HEK293 (cell line): ENCODE measurements around the gene ORAI2.

ENCODE experiments used
- GLI2 ChIP-seq: fragments of 450-650 bp; formaldehyde crosslinking; IDR thresholded peaks from 2 replicates; pipeline ENCODE4; 2017; ENCODE audit warnings: missing biosample characterization, missing genetic modification characterization, low read depth, borderline replicate concordance
- HOXA7 ChIP-seq: sonication (generic); formaldehyde crosslinking; IDR thresholded peaks from 2 replicates; pipeline ENCODE4 v1.8.1; 2022; ENCODE audit warnings: missing genetic modification reagents, borderline replicate concordance
- KLF10 ChIP-seq: fragments of 450-650 bp; IDR thresholded peaks from 2 replicates; pipeline ENCODE4 v1.5.1; 2018; ENCODE audit warnings: missing biosample characterization, mild to moderate bottlenecking, missing genetic modification characterization
- KLF9 ChIP-seq: fragments of 450-650 bp; formaldehyde crosslinking; IDR thresholded peaks from 2 replicates; pipeline ENCODE4 v1.5.1; 2016; ENCODE audit warnings: missing biosample characterization, missing genetic modification characterization, low read depth
- SCRT1 ChIP-seq: fragments of 450-650 bp; formaldehyde crosslinking; IDR thresholded peaks from 2 replicates; pipeline ENCODE4 v1.5.1; 2016; ENCODE audit warnings: missing biosample characterization, missing genetic modification characterization, borderline replicate concordance
- SP3 ChIP-seq: fragments of 450-650 bp; formaldehyde crosslinking; IDR thresholded peaks from 2 replicates; pipeline ENCODE4 v1.5.1; 2016; ENCODE audit warnings: missing biosample characterization, missing genetic modification characterization
- WT1 ChIP-seq: fragments of 450-650 bp; formaldehyde crosslinking; IDR thresholded peaks from 2 replicates; pipeline ENCODE4 v1.5.1; 2016; ENCODE audit warnings: missing biosample characterization, missing genetic modification characterization
- ZBTB20 ChIP-seq: fragments of 450-650 bp; formaldehyde crosslinking; IDR thresholded peaks from 2 replicates; pipeline ENCODE4 v1.5.1; 2016; ENCODE audit warnings: missing biosample characterization, missing genetic modification characterization
- ZBTB21 ChIP-seq: fragments of 450-650 bp; formaldehyde crosslinking; IDR thresholded peaks from 2 replicates; pipeline ENCODE4 v1.5.1; 2017; ENCODE audit warnings: missing biosample characterization, missing genetic modification characterization
- ZEB2 ChIP-seq: fragments of 450-650 bp; formaldehyde crosslinking; IDR thresholded peaks from 2 replicates; pipeline ENCODE4 v1.5.1; 2016; ENCODE audit warnings: missing biosample characterization, missing genetic modification characterization
- ZFP3 ChIP-seq: fragments of 450-650 bp; formaldehyde crosslinking; IDR thresholded peaks from 2 replicates; pipeline ENCODE4 v1.5.1; 2016; ENCODE audit warnings: low read depth, missing biosample characterization, missing genetic modification characterization
- ZFP37 ChIP-seq: fragments of 450-650 bp; formaldehyde crosslinking; IDR thresholded peaks from 2 replicates; pipeline ENCODE4 v1.5.1; 2016; ENCODE audit warnings: missing biosample characterization, missing genetic modification characterization
- ZNF10 ChIP-seq: fragments of 450-650 bp; formaldehyde crosslinking; IDR thresholded peaks from 2 replicates; pipeline ENCODE4 v1.5.1; 2017; ENCODE audit warnings: missing biosample characterization, missing genetic modification characterization
- ZNF112 ChIP-seq: fragments of 450-650 bp; formaldehyde crosslinking; IDR thresholded peaks from 2 replicates; pipeline ENCODE4 v1.5.0; 2017; ENCODE audit warnings: missing biosample characterization, missing genetic modification characterization
- ZNF121 ChIP-seq: fragments of 450-650 bp; formaldehyde crosslinking; IDR thresholded peaks from 2 replicates; pipeline ENCODE4 v1.5.1; 2016; ENCODE audit warnings: missing biosample characterization, missing genetic modification characterization
- ZNF138 ChIP-seq: fragments of 450-650 bp; formaldehyde crosslinking; IDR thresholded peaks from 2 replicates; pipeline ENCODE4 v1.5.1; 2016; ENCODE audit warnings: missing biosample characterization, missing genetic modification characterization, borderline replicate concordance
- ZNF146 ChIP-seq: fragments of 450-650 bp; formaldehyde crosslinking; IDR thresholded peaks from 2 replicates; pipeline ENCODE4 v1.5.1; 2016; ENCODE audit warnings: missing biosample characterization, missing genetic modification characterization
- ZNF19 ChIP-seq: fragments of 450-650 bp; formaldehyde crosslinking; IDR thresholded peaks from 2 replicates; pipeline ENCODE4; 2016; ENCODE audit warnings: missing biosample characterization, missing genetic modification characterization, low read depth
- ZNF211 ChIP-seq: fragments of 450-650 bp; formaldehyde crosslinking; IDR thresholded peaks from 2 replicates; pipeline ENCODE4 v1.5.1; 2016; ENCODE audit warnings: low read depth, missing biosample characterization, missing genetic modification characterization
- ZNF214 ChIP-seq: fragments of 450-650 bp; formaldehyde crosslinking; IDR thresholded peaks from 2 replicates; pipeline ENCODE4 v1.5.1; 2017; ENCODE audit warnings: missing biosample characterization, mild to moderate bottlenecking, missing genetic modification characterization, borderline replicate concordance
- ZNF23 ChIP-seq: fragments of 450-650 bp; formaldehyde crosslinking; IDR thresholded peaks from 2 replicates; pipeline ENCODE4 v1.5.1; 2016; ENCODE audit warnings: missing biosample characterization, missing genetic modification characterization, borderline replicate concordance
- ZNF248 ChIP-seq: fragments of 450-650 bp; formaldehyde crosslinking; IDR thresholded peaks from 2 replicates; pipeline ENCODE4 v1.5.1; 2017; ENCODE audit warnings: missing biosample characterization, missing genetic modification characterization
- ZNF292 ChIP-seq: fragments of 450-650 bp; formaldehyde crosslinking; IDR thresholded peaks from 2 replicates; pipeline ENCODE4 v1.5.1; 2016; ENCODE audit warnings: low read depth, missing biosample characterization, missing genetic modification characterization, borderline replicate concordance
- ZNF324 ChIP-seq: fragments of 450-650 bp; formaldehyde crosslinking; IDR thresholded peaks from 2 replicates; pipeline ENCODE4 v1.5.1; 2016; ENCODE audit warnings: missing biosample characterization, missing genetic modification characterization
- ZNF37A ChIP-seq: fragments of 450-650 bp; IDR thresholded peaks from 2 replicates; pipeline ENCODE4 v1.5.1; 2018; ENCODE audit warnings: missing biosample characterization, missing genetic modification characterization
- ZNF521 ChIP-seq: fragments of 450-650 bp; formaldehyde crosslinking; IDR thresholded peaks from 2 replicates; pipeline ENCODE4 v1.5.1; 2017; ENCODE audit warnings: missing biosample characterization, mild to moderate bottlenecking, missing genetic modification characterization
- ZNF555 ChIP-seq: fragments of 450-650 bp; formaldehyde crosslinking; conservative IDR thresholded peaks from 2 replicates; pipeline ENCODE4 v1.5.1; 2017; ENCODE audit warnings: missing biosample characterization, mild to moderate bottlenecking, missing genetic modification characterization, inconsistent platforms
- ZNF571 ChIP-seq: fragments of 450-650 bp; formaldehyde crosslinking; IDR thresholded peaks from 2 replicates; pipeline ENCODE4 v1.5.0; 2017; ENCODE audit warnings: missing biosample characterization, missing genetic modification characterization
- ZNF623 ChIP-seq: fragments of 450-650 bp; formaldehyde crosslinking; IDR thresholded peaks from 2 replicates; pipeline ENCODE4 v1.5.1; 2016; ENCODE audit warnings: missing biosample characterization, missing genetic modification characterization
- ZNF658 ChIP-seq: fragments of 450-650 bp; formaldehyde crosslinking; IDR thresholded peaks from 2 replicates; pipeline ENCODE4; 2016; ENCODE audit warnings: missing biosample characterization, missing genetic modification characterization
- ZNF76 ChIP-seq: fragments of 450-650 bp; formaldehyde crosslinking; IDR thresholded peaks from 2 replicates; pipeline ENCODE4; 2016; ENCODE audit warnings: low read depth, missing biosample characterization, missing genetic modification characterization, borderline replicate concordance
- ZNF791 ChIP-seq: fragments of 450-650 bp; formaldehyde crosslinking; IDR thresholded peaks from 2 replicates; pipeline ENCODE4 v1.5.1; 2016; ENCODE audit warnings: missing biosample characterization, missing genetic modification characterization
- ZSCAN16 ChIP-seq: fragments of 450-650 bp; formaldehyde crosslinking; IDR thresholded peaks from 2 replicates; pipeline ENCODE4 v1.5.1; 2016; ENCODE audit warnings: missing biosample characterization, missing genetic modification characterization
- TF ChIP-seq, protein P1 (sequence below): fragments of 450-650 bp; formaldehyde crosslinking; IDR thresholded peaks from 2 replicates; pipeline ENCODE4 v1.5.1; 2016; ENCODE audit warnings: missing biosample characterization, missing genetic modification characterization
- TF ChIP-seq, protein P2 (sequence below): fragments of 450-650 bp; formaldehyde crosslinking; optimal IDR thresholded peaks from 2 replicates; pipeline ENCODE3; 2016; ENCODE audit warnings: missing biosample characterization, mild to moderate bottlenecking, missing genetic modification characterization
- TF ChIP-seq, protein P3 (sequence below): fragments of 450-650 bp; formaldehyde crosslinking; IDR thresholded peaks from 2 replicates; pipeline ENCODE4 v1.5.1; 2017; ENCODE audit warnings: missing biosample characterization, missing genetic modification characterization
- TF ChIP-seq, protein P4 (sequence below): IDR thresholded peaks from 2 replicates; pipeline ENCODE4 v1.6.1; 2011; ENCODE audit warnings: mild to moderate bottlenecking, low read depth, low read length, borderline replicate concordance

ORAI2 gene

DNA sequence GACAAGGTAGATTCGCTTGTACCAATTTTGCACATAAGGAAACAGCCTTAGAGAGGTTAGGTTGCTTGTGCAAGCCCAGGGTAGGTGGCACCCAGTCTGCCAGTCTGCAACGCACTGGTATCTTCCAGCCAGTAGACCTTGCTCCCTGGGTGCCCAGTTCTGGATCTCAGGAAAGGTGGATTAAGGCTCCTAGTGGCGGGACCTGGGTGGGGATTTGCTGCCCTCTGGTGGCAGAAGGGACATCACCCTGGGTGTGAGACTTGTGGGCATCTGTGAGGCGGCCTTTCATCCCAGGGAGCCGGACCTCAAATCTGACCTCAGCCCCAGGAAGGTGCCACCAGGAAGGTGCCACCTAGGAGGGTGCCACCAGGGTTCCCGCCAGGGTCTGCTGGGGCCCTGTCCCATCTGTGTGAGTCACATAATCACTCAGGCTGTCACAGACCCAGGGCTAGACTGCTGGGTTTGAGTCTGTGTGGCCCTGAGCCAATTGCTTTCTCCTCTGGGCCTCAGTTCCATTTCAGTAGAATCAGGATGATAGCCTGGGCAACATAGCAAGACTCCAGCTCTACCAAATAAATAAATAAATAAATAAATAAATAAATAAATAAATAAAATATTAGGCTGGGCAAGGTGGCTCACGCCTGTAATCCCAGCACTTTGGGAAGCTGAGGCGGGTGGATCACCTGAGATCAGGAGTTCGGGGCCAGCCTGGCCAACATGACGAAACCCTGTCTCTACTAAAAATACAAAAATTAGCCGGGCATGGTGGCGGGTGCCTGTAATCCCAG, 42.5 kb upstream of the ORAI2 start (continued):
- 0 out of 2 replicates have a peak, but pooled peaks have one; percentile 39 for TF ChIP-seq ZBTB21 (tag by site-specific recombination)
- TF ChIP-seq, protein P1, sequence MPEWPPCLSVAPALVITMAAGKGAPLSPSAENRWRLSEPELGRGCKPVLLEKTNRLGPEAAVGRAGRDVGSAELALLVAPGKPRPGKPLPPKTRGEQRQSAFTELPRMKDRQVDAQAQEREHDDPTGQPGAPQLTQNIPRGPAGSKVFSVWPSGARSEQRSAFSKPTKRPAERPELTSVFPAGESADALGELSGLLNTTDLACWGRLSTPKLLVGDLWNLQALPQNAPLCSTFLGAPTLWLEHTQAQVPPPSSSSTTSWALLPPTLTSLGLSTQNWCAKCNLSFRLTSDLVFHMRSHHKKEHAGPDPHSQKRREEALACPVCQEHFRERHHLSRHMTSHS (tag by site-specific recombination), result no peak
- no peak for TF ChIP-seq ZNF112 (tag by site-specific recombination)
- TF ChIP-seq ZFP37, result 0 out of 2 replicates have a peak, but pooled peaks have one; percentile 37
- TF ChIP-seq ZNF214, result no peak
- no peak for TF ChIP-seq ZNF23
- no peak for TF ChIP-seq SCRT1 (tag by site-specific recombination)
- no peak for TF ChIP-seq ZNF791 (tag by site-specific recombination)
- no peak for TF ChIP-seq KLF10 (tag by site-specific recombination)
- no peak for TF ChIP-seq WT1 (tag by site-specific recombination)
- TF ChIP-seq ZNF292, result no peak
- no peak for TF ChIP-seq KLF9 (tag by site-specific recombination)
- no peak; the same call in none of the 2 replicates for TF ChIP-seq ZNF555
- TF ChIP-seq ZNF19, result no peak
- TF ChIP-seq, protein P2, sequence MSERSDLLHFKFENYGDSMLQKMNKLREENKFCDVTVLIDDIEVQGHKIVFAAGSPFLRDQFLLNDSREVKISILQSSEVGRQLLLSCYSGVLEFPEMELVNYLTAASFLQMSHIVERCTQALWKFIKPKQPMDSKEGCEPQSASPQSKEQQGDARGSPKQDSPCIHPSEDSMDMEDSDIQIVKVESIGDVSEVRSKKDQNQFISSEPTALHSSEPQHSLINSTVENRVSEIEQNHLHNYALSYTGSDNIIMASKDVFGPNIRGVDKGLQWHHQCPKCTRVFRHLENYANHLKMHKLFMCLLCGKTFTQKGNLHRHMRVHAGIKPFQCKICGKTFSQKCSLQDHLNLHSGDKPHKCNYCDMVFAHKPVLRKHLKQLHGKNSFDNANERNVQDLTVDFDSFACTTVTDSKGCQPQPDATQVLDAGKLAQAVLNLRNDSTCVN (tag by site-specific recombination), result no peak
- no peak for TF ChIP-seq ZFP3 (tag by site-specific recombination)
- no peak for TF ChIP-seq ZNF521 (tag by site-specific recombination)
- TF ChIP-seq GLI2 (tag by site-specific recombination), result no peak; the same call in 1 of the 2 replicates
- no peak for TF ChIP-seq ZNF37A
- no peak for TF ChIP-seq ZNF10
- 0 out of 2 replicates have a peak, but pooled peaks have one; percentile 37 for TF ChIP-seq ZNF121 (tag by site-specific recombination)
- TF ChIP-seq SP3 (tag by site-specific recombination), result no peak
- no peak for TF ChIP-seq ZNF248 (tag by site-specific recombination)
- no peak for TF ChIP-seq ZNF658 (tag by site-specific recombination)
- TF ChIP-seq ZNF138 (tag by site-specific recombination), result peak; percentile 50; the same call in 1 of the 2 replicates
- no peak for TF ChIP-seq HOXA7 (CRISPR knock-in tag)
- no peak for TF ChIP-seq ZNF146
- TF ChIP-seq, protein P3, sequence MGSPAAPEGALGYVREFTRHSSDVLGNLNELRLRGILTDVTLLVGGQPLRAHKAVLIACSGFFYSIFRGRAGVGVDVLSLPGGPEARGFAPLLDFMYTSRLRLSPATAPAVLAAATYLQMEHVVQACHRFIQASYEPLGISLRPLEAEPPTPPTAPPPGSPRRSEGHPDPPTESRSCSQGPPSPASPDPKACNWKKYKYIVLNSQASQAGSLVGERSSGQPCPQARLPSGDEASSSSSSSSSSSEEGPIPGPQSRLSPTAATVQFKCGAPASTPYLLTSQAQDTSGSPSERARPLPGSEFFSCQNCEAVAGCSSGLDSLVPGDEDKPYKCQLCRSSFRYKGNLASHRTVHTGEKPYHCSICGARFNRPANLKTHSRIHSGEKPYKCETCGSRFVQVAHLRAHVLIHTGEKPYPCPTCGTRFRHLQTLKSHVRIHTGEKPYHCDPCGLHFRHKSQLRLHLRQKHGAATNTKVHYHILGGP (tag by site-specific recombination), result no peak
- TF ChIP-seq ZNF324, result no peak
- no peak for TF ChIP-seq ZSCAN16
- TF ChIP-seq ZNF211 (tag by site-specific recombination), result no peak
- TF ChIP-seq ZNF76 (tag by site-specific recombination), result no peak
- TF ChIP-seq, protein P4, sequence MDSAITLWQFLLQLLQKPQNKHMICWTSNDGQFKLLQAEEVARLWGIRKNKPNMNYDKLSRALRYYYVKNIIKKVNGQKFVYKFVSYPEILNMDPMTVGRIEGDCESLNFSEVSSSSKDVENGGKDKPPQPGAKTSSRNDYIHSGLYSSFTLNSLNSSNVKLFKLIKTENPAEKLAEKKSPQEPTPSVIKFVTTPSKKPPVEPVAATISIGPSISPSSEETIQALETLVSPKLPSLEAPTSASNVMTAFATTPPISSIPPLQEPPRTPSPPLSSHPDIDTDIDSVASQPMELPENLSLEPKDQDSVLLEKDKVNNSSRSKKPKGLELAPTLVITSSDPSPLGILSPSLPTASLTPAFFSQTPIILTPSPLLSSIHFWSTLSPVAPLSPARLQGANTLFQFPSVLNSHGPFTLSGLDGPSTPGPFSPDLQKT, result no peak
- TF ChIP-seq ZBTB20 (tag by site-specific recombination), result no peak
- no peak for TF ChIP-seq ZEB2 (tag by site-specific recombination)
- no peak for TF ChIP-seq ZNF571 (tag by site-specific recombination)
- TF ChIP-seq ZNF623 (tag by site-specific recombination), result peak; percentile 60
